ENCODE data around the gene SERPINB3. TPM values are rescaled to one million over a fixed set of nuclear protein-coding genes. Genes with fewer than 3 reads are reported as not detected.
"Not testable (repeated sequence)": the region's sequence is repeated elsewhere in the genome, so short reads cannot be mapped to it uniquely, and the experiment has no call there.

The SERPINB3 gene
- total and polyA plus RNA-seq, 5 experiments from 2014 or later: not detected

GRCh38 chr18:63681449-63682340 lies 20.0 kb upstream of the SERPINB3 start:
- H3K36me3 Mint-ChIP-seq: no peaks in the 10 kb centered on the region
- no peak for ATAC-seq
- peaks cover 0 to 19% (median 3%) of the 10 kb centered on the region in 9 donors for H3K9me3 Mint-ChIP-seq
- H3K27me3 Mint-ChIP-seq: peaks cover 11 to 35% (median 17%) of the 10 kb centered on the region in 5 donors
- DNase-seq: no peak
- H3K4me1 Mint-ChIP-seq: no peaks in the 10 kb centered on the region
- H3K4me3 Mint-ChIP-seq: no peak overlapping the region
- POLR2A ChIA-PET: no interaction called here
- H3K27ac Mint-ChIP-seq: no peak overlapping the region

- no peak overlapping the region for H3K27ac Mint-ChIP-seq
- DNase-seq (no peak), ATAC-seq (no peak)
- POLR2A ChIA-PET: no interaction called here
- H3K4me3 Mint-ChIP-seq: no peak overlapping the region
- H3K4me1 Mint-ChIP-seq: no peaks in the 10 kb centered on the region
- peaks cover 0 to 19% (median 3%) of the 10 kb centered on the region in 9 donors for H3K9me3 Mint-ChIP-seq
- H3K27me3 Mint-ChIP-seq: peaks cover 8 to 26% (median 13%) of the 10 kb centered on the region in 5 donors
- H3K36me3 Mint-ChIP-seq: no peaks in the 10 kb centered on the region
These were observed 18.3 kb upstream of the SERPINB3 start for GRCh38 chr18:63679820-63680606.

- ATAC-seq (no peak), DNase-seq (no peak)
- peaks cover 0 to 12% (median 0%) of the 10 kb centered on the region in 9 donors for H3K9me3 Mint-ChIP-seq
- no peak overlapping the region for H3K27ac Mint-ChIP-seq
- peaks cover 3 to 11% (median 6%) of the 10 kb centered on the region in 5 donors for H3K27me3 Mint-ChIP-seq
- H3K36me3 Mint-ChIP-seq: no peaks in the 10 kb centered on the region
- no peak overlapping the region for H3K4me3 Mint-ChIP-seq
- no peaks in the 10 kb centered on the region for H3K4me1 Mint-ChIP-seq
- POLR2A ChIA-PET: no interaction called here
These were observed 16.0 kb upstream of the SERPINB3 start for GRCh38 chr18:63677500-63678225.

GRCh38 chr18:63676526-63677323 lies 15.0 kb upstream of the SERPINB3 start:
- peaks cover 3 to 8% (median 6%) of the 10 kb centered on the region in 5 donors for H3K27me3 Mint-ChIP-seq
- POLR2A ChIA-PET: no interaction called here

GRCh38 chr18:63664571-63664970 lies 2.9 kb upstream of the SERPINB3 start:
- peaks cover 0 to 8% (median 0%) of the 10 kb centered on the region in 3 donors for H3K36me3 Mint-ChIP-seq

More at GRCh38 chr18:63676526-63677323, 15.0 kb upstream of the SERPINB3 start:
- H3K36me3 Mint-ChIP-seq: no peaks in the 10 kb centered on the region
- no peak overlapping the region for H3K4me3 Mint-ChIP-seq
- DNase-seq: no peak
- no peak for ATAC-seq
- H3K9me3 Mint-ChIP-seq: peaks cover 0 to 10% (median 3%) of the 10 kb centered on the region in 9 donors
- no peaks in the 10 kb centered on the region for H3K4me1 Mint-ChIP-seq
- H3K27ac Mint-ChIP-seq: no peak overlapping the region

GRCh38 chr18:63658920-63659319 lies 2.8 kb downstream of the SERPINB3 start:
- H3K27me3 Mint-ChIP-seq, H3K4me3 Mint-ChIP-seq, POLR2A ChIA-PET, DNase-seq, H3K27ac Mint-ChIP-seq, H3K36me3 Mint-ChIP-seq, ATAC-seq, H3K9me3 Mint-ChIP-seq, H3K4me1 Mint-ChIP-seq: not testable (repeated sequence)

More at GRCh38 chr18:63664571-63664970, 2.9 kb upstream of the SERPINB3 start:
- no peak overlapping the region for H3K27ac Mint-ChIP-seq
- ATAC-seq (no peak), DNase-seq (no peak)
- H3K4me3 Mint-ChIP-seq: no peak overlapping the region
- POLR2A ChIA-PET: no interaction called here
- H3K4me1 Mint-ChIP-seq: no peaks in the 10 kb centered on the region
- H3K9me3 Mint-ChIP-seq: peaks cover 6 to 27% (median 15%) of the 10 kb centered on the region in 9 donors
- peaks cover 0 to 13% (median 2%) of the 10 kb centered on the region in 5 donors for H3K27me3 Mint-ChIP-seq

- H3K36me3 Mint-ChIP-seq: not testable (repeated sequence)
These were observed 11.4 kb downstream of the SERPINB3 start for GRCh38 chr18:63650271-63650670.

GRCh38 chr18:63648241-63648640 lies 13.5 kb downstream of the SERPINB3 start:
- ATAC-seq (no peak), DNase-seq (no peak)
- peaks cover 0 to 21% (median 7%) of the 10 kb centered on the region in 5 donors for H3K27me3 Mint-ChIP-seq
- POLR2A ChIA-PET: no interaction called here
- no peak overlapping the region for H3K4me3 Mint-ChIP-seq
- H3K4me1 Mint-ChIP-seq: no peaks in the 10 kb centered on the region
- no peaks in the 10 kb centered on the region for H3K36me3 Mint-ChIP-seq
- H3K27ac Mint-ChIP-seq: no peak overlapping the region
- H3K9me3 Mint-ChIP-seq: peaks cover 0 to 3% (median 0%) of the 10 kb centered on the region in 9 donors

More at GRCh38 chr18:63650271-63650670, 11.4 kb downstream of the SERPINB3 start:
- DNase-seq, POLR2A ChIA-PET, H3K4me1 Mint-ChIP-seq, H3K27ac Mint-ChIP-seq, H3K4me3 Mint-ChIP-seq, H3K9me3 Mint-ChIP-seq, ATAC-seq: not testable (repeated sequence)
- H3K27me3 Mint-ChIP-seq: peaks cover 0 to 21% (median 7%) of the 10 kb centered on the region in 5 donors

GRCh38 chr18:63646936-63647335 lies 14.8 kb downstream of the SERPINB3 start:
- POLR2A ChIA-PET: no interaction called here
- H3K4me1 Mint-ChIP-seq: no peaks in the 10 kb centered on the region
- DNase-seq: no peak
- no peak overlapping the region for H3K4me3 Mint-ChIP-seq
- peaks cover 0 to 24% (median 6%) of the 10 kb centered on the region in 5 donors for H3K27me3 Mint-ChIP-seq
- H3K36me3 Mint-ChIP-seq: no peaks in the 10 kb centered on the region
- H3K9me3 Mint-ChIP-seq: peaks cover 0 to 3% (median 0%) of the 10 kb centered on the region in 9 donors
- no peak overlapping the region for H3K27ac Mint-ChIP-seq
- ATAC-seq: no peak

GRCh38 chr18:63644694-63645093 lies 17.0 kb downstream of the SERPINB3 start:
- H3K27ac Mint-ChIP-seq, POLR2A ChIA-PET, H3K9me3 Mint-ChIP-seq, H3K4me1 Mint-ChIP-seq, ATAC-seq, H3K36me3 Mint-ChIP-seq, H3K4me3 Mint-ChIP-seq, DNase-seq: not testable (repeated sequence)
- peaks cover 0 to 19% (median 6%) of the 10 kb centered on the region in 5 donors for H3K27me3 Mint-ChIP-seq

GRCh38 chr18:63644142-63644541 lies 17.6 kb downstream of the SERPINB3 start, which contains the start of gene SERPINB4:
Gene SERPINB4 (minus strand): TSS chr18:63644256. CDS start chr18:63643577, 679 bp downstream.
- H3K9me3 Mint-ChIP-seq, H3K36me3 Mint-ChIP-seq, POLR2A ChIA-PET, H3K4me3 Mint-ChIP-seq, H3K4me1 Mint-ChIP-seq, ATAC-seq, H3K27ac Mint-ChIP-seq, DNase-seq: not testable (repeated sequence)
- H3K27me3 Mint-ChIP-seq: peaks cover 0 to 19% (median 6%) of the 10 kb centered on the region in 5 donors

Measured in naive thymus-derived CD8-positive, alpha-beta T cell (primary cell).